Transverse colon (tissue), 4 donors: Measurements from ENCODE around the gene TMEM269. TPM values are rescaled to one million over a fixed set of nuclear protein-coding genes. Genes with fewer than 3 reads are reported as not detected.

Experiments
- DNase-seq: peaks from one replicate; pipeline ENCODE4 v3.0.0-alpha.2; 2019
- H3K27ac ChIP-seq, 4 donors: fragments of 200-600 bp; sonication (generic); 2 replicates each; pipeline ENCODE4 v1.5.1; 2016 to 2018; ENCODE audit warnings: inconsistent platforms in 4 of 4
- H3K27me3 ChIP-seq: fragments of 200-600 bp; sonication (generic); 2 replicates; pipeline ENCODE4 v1.5.1; 2017; ENCODE audit warnings: inconsistent platforms
- H3K36me3 ChIP-seq, 4 donors: fragments of 200-600 bp; sonication (generic); 2 replicates each; pipeline ENCODE4 v1.5.1; 2017 to 2019; ENCODE audit warnings: inconsistent platforms in 4 of 4
- H3K4me1 ChIP-seq, 4 donors: fragments of 200-600 bp; sonication (generic); 2 replicates each; pipeline ENCODE4 v1.5.1; 2017 to 2020; ENCODE audit warnings: inconsistent platforms in 4 of 4
- H3K4me3 ChIP-seq, 4 donors: fragments of 200-600 bp; sonication (generic); 1 replicate in 1 of 4; 2 replicates in 3 of 4; pipeline versions ENCODE4 v1.5.1 to v1.6.1; 2017 to 2019; ENCODE audit warnings: inconsistent platforms in 4 of 4
- H3K9me3 ChIP-seq, 2 donors: fragments of 200-600 bp; sonication (generic); 2 replicates each; pipeline ENCODE4 v1.5.1; 2017 to 2019; ENCODE audit warnings: inconsistent platforms in 2 of 2
- EP300 ChIP-seq: sonication (generic); formaldehyde crosslinking; IDR thresholded peaks from one replicate; pipeline ENCODE4 v1.6.1; 2017; ENCODE audit warnings: antibody characterized with exemption, low read depth
- POLR2A ChIP-seq: fragments of 450-650 bp; IDR thresholded peaks from one replicate; pipeline ENCODE4 v1.6.1; 2016; ENCODE audit warnings: antibody characterized with exemption, mild to moderate bottlenecking, moderate library complexity
- POLR2AphosphoS5 ChIP-seq, 3 donors: sonication (generic); formaldehyde crosslinking; IDR thresholded peaks; one replicate each; pipeline ENCODE4 v1.6.1; 2016; ENCODE audit warnings: antibody characterized with exemption in 3 of 3
- WGBS, 2 donors: methylation state at CpG; one replicate each; pipeline ENCODE4 v1.1.5; 2018; ENCODE audit warnings: low coverage in 1 of 2; 5-methylcytosine and 5-hydroxymethylcytosine counted together
- in situ Hi-C, 4 donors: fragments of 200-750 bp; cut with MboI; loops; one replicate each; pipeline versions ENCODE4 v1.15.0 to v1.15.1; 2017; ENCODE audit warnings: low sequenced_read_pairs in 3 of 4, low pct_ligation_motif_present in 1 of 4, low pct_unique_long_range_greater_than_20kb in 1 of 4
- intact Hi-C: fragments of 100-400 bp; cut with DNase I; formaldehyde crosslinking; loops from one replicate; pipeline ENCODE4 v1.15.1; 2023; ENCODE audit warnings: low total_unique reads
- total RNA-seq, 4 donors: library from RNA; depleted of rRNA; stranded (reverse); fragments of >200 nt; gene quantifications; one replicate each; pipeline ENCODE4 v1.1.0, GENCODE V29; 2016
- TF ChIP-seq, protein P1 (sequence below), 5 experiments: fragments of 200-600 bp in 3 of 5; fragments of 450-650 bp in 2 of 5; sonication (generic) in 3 of 5; IDR thresholded peaks; 1 replicate in 2 of 5; 2 replicates in 3 of 5; pipeline ENCODE4 v1.5.1; 2016 to 2017; ENCODE audit warnings: antibody characterized with exemption in 5 of 5, inconsistent platforms in 3 of 5, mild to moderate bottlenecking in 2 of 5, moderate library complexity in 1 of 5

The TMEM269 gene
- total RNA-seq, 4 donors from 2014 or later: 0.37 TPM; not detected in 3

- TF ChIP-seq EP300: no peak
- TF ChIP-seq POLR2AphosphoS5 (IDR thresholded peaks at IDR 0.05): no peak
- TF ChIP-seq, protein P1, sequence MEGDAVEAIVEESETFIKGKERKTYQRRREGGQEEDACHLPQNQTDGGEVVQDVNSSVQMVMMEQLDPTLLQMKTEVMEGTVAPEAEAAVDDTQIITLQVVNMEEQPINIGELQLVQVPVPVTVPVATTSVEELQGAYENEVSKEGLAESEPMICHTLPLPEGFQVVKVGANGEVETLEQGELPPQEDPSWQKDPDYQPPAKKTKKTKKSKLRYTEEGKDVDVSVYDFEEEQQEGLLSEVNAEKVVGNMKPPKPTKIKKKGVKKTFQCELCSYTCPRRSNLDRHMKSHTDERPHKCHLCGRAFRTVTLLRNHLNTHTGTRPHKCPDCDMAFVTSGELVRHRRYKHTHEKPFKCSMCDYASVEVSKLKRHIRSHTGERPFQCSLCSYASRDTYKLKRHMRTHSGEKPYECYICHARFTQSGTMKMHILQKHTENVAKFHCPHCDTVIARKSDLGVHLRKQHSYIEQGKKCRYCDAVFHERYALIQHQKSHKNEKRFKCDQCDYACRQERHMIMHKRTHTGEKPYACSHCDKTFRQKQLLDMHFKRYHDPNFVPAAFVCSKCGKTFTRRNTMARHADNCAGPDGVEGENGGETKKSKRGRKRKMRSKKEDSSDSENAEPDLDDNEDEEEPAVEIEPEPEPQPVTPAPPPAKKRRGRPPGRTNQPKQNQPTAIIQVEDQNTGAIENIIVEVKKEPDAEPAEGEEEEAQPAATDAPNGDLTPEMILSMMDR (IDR thresholded peaks at IDR 0.05): no peak
- no peak for TF ChIP-seq POLR2A
- intact Hi-C loops: no loop called here
- Histone ChIP-seq H3K4me3 (no peak overlapping the region), H3K27ac (no peak overlapping the region), H3K27me3 (no peaks in the 10 kb centered on the region), H3K9me3 (no peaks in the 10 kb centered on the region), H3K36me3 (no peaks in the 10 kb centered on the region), H3K4me1 (no peaks in the 10 kb centered on the region)
- in situ Hi-C loops: no loop called here
- WGBS, 2 donors: 59 to 62% methylated on average over 4 to 7 of the region's 7 CpGs
- no peak for DNase-seq
Observed at GRCh38 chr1:42838482-42839190, 53.8 kb downstream of the TMEM269 start.

DNA sequence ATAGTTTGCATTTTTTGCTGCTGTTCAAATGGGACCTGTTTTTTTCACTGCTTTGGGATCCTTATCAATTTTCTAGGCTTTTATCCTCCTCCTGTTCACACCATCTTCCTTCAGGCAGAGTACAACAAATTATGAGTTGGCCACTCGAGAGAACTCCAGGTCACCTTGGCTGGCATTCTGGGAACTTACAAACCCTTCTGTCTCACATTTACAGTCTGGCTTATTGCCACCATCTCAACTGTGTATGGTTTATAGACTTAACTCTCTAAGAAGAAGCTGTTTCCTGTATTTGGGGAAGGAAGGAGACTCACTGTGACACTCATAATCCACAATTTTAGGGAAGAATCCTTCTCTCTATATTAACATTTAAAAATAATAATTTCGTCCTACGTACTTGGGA lies 56.2 kb downstream of the TMEM269 start:
- TF ChIP-seq POLR2A (no peak), EP300 (no peak), POLR2AphosphoS5 (IDR thresholded peaks at IDR 0.05) (no peak)
- TF ChIP-seq, protein P1 (IDR thresholded peaks at IDR 0.05): no peak
- Histone ChIP-seq H3K27me3 (no peaks in the 10 kb centered on the region), H3K36me3 (no peaks in the 10 kb centered on the region), H3K27ac (no peak overlapping the region), H3K9me3 (no peaks in the 10 kb centered on the region), H3K4me3 (no peak overlapping the region), H3K4me1 (peaks cover 0 to 6% (median 5%) of the 10 kb centered on the region in 4 donors)
- DNase-seq: no peak
- intact Hi-C loops: loop anchor here (10.0 kb wide), 1 partner anchor 66 kb away; no protein-coding TSS in a partner anchor
- 61 to 78% methylated on average over 3 of the region's 3 CpGs for WGBS, 2 donors
- in situ Hi-C loops: no loop called here

GRCh38 chr1:42841440-42842147 lies 56.8 kb downstream of the TMEM269 start:
- Histone ChIP-seq H3K9me3 (no peaks in the 10 kb centered on the region), H3K27ac (no peak overlapping the region), H3K4me3 (no peak overlapping the region), H3K27me3 (no peaks in the 10 kb centered on the region), H3K4me1 (peaks cover 0 to 6% (median 5%) of the 10 kb centered on the region in 4 donors), H3K36me3 (no peaks in the 10 kb centered on the region)
- no peak for DNase-seq
- 94 to 100% methylated on average over 1 to 2 of the region's 2 CpGs for WGBS, 2 donors
- intact Hi-C loops (loop anchor here (10.0 kb wide), 1 partner anchor 67 kb away; no protein-coding TSS in a partner anchor), in situ Hi-C loops (no loop called here)
- TF ChIP-seq, protein P1 (IDR thresholded peaks at IDR 0.05): no peak
- TF ChIP-seq POLR2A (no peak), EP300 (no peak), POLR2AphosphoS5 (IDR thresholded peaks at IDR 0.05) (no peak)

GRCh38 chr1:42844592-42845140 lies 59.9 kb downstream of the TMEM269 start:
- no peaks in the 10 kb centered on the region for H3K36me3 ChIP-seq
- in situ Hi-C loops: no loop called here
- H3K4me1 ChIP-seq: peaks cover 10 to 19% (median 13%) of the 10 kb centered on the region in 4 donors
- intact Hi-C loops: loop anchor here (10.0 kb wide), 1 partner anchor 70 kb away; no protein-coding TSS in a partner anchor
- no peak for DNase-seq
- 85 to 89% methylated on average over 3 to 4 of the region's 4 CpGs for WGBS, 2 donors
- TF ChIP-seq POLR2AphosphoS5 (IDR thresholded peaks at IDR 0.05): no peak
- TF ChIP-seq, protein P1 (IDR thresholded peaks at IDR 0.05): no peak
- TF ChIP-seq EP300: no peak
- no peak for TF ChIP-seq POLR2A
- H3K27me3 ChIP-seq: no peaks in the 10 kb centered on the region
- H3K4me3 ChIP-seq: no peak overlapping the region
- H3K27ac ChIP-seq: no peak overlapping the region
- H3K9me3 ChIP-seq: no peaks in the 10 kb centered on the region
